Dendritic cell treated with granulocyte-macrophage colony-stimulating factor and Interleukin-4, amounts not matched to agents 40 ng/mL and 50 ng/mL, for 4 days (primary cell): ENCODE measurements around the gene JADE1.
A peak's percentile ranks its signal among the peaks of the same experiment; 100 is the strongest.

Experiments
- H3K27ac Mint-ChIP-seq: one replicate; pipeline ENCODE4 v1.8.0; 2022; ENCODE audit warnings: mild to moderate bottlenecking, mixed read lengths
- H3K27me3 Mint-ChIP-seq: one replicate; pipeline ENCODE4 v1.8.0; 2022; ENCODE audit warnings: mild to moderate bottlenecking, mixed read lengths
- H3K36me3 Mint-ChIP-seq: one replicate; pipeline ENCODE4 v1.8.0; 2022; ENCODE audit warnings: low read depth, mixed read lengths
- H3K4me1 Mint-ChIP-seq: one replicate; pipeline ENCODE4 v1.8.0; 2022; ENCODE audit warnings: low read depth, mixed read lengths
- H3K4me3 Mint-ChIP-seq: one replicate; pipeline ENCODE4 v1.8.0; 2022; ENCODE audit warnings: mild to moderate bottlenecking, moderate library complexity, mixed read lengths
- H3K9me3 Mint-ChIP-seq: one replicate; pipeline ENCODE4 v1.8.0; 2022; ENCODE audit warnings: mixed read lengths
- intact Hi-C: fragments of 100-400 bp; cut with micrococcal nuclease; formaldehyde crosslinking; loops from one replicate; pipeline ENCODE4 v1.15.0; 2022

The JADE1 gene

DNA sequence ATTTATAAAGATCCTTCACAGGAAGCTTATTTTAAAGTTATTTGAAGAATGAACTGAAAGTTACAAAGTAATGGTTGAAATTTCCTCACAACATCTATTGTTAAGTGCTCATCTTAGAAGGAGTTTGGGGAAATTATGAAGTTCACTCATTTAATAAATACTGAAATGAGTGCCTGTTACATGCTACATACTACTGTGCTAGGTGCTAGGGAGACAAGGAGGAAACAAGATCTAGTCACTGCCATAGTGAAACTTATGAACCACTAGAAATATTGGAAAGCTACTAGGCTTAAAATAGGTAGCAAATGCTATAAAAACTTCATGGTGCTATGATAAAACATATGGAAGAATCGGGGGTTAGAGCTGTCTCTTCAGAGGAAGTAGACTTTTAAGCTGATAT, 97.1 kb downstream of the JADE1 start:
- intact Hi-C loops = no loop called here
- Mint-ChIP-seq H3K9me3 (no peaks in the 10 kb centered on the region), H3K4me3 (no peak overlapping the region), H3K4me1 (peaks cover 16% of the 10 kb centered on the region), H3K27me3 (no peaks in the 10 kb centered on the region), H3K27ac (peak overlapping the region; percentile 19), H3K36me3 (no peaks in the 10 kb centered on the region)

DNA sequence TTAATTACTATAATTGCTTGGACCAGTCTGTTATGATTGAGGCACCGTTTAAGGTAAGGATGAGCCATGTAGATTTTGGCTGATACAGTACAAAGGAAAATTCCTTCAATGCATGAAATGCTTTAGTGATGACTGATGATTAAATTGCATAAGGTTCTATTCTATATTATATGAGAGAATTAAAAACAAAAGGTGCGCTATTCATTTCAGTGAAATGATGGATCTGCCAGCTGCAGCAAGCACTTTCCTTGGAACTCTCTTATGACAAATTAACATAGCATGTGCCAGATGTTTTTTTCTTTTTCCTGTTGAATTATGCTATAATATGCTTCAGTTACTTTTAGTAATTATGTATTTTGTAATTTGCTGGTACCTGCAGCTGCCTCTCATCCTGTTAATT, 98.5 kb downstream of the JADE1 start:
- intact Hi-C loops = no loop called here
- Mint-ChIP-seq H3K27ac (no peak overlapping the region), H3K27me3 (no peaks in the 10 kb centered on the region), H3K4me3 (no peak overlapping the region), H3K9me3 (no peaks in the 10 kb centered on the region), H3K36me3 (no peaks in the 10 kb centered on the region), H3K4me1 (peaks cover 18% of the 10 kb centered on the region)

DNA sequence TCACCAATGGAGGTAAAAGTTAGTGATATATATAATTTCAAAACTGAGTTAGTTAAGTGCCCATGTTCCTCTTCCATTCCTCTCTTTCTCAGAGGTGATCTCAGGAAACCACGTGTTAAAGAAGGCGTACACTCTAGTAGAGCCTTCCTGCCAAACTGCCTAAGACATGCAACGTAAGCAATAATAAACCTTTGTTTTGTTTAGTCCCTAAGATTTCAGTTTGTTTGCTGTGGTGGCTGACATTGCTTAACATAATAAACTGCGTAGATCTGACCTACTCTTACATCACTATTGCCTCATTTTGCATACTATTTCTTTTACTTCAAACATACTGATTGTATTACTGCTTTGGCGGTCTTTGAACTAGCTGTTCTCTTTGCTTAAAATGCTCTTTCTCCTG, 99.2 kb downstream of the JADE1 start:
- peaks cover 26% of the 10 kb centered on the region for H3K4me1 Mint-ChIP-seq
- no peak overlapping the region for H3K27ac Mint-ChIP-seq
- no peak overlapping the region for H3K4me3 Mint-ChIP-seq

GRCh38 chr4:128913228-128913627, 103.7 kb downstream of the JADE1 start:
- H3K36me3 Mint-ChIP-seq = no peaks in the 10 kb centered on the region
- H3K4me3 Mint-ChIP-seq = no peak overlapping the region
- H3K27ac Mint-ChIP-seq = peak overlapping the region; percentile 51
- intact Hi-C loops = no loop called here
- no peaks in the 10 kb centered on the region for H3K27me3 Mint-ChIP-seq
- no peaks in the 10 kb centered on the region for H3K9me3 Mint-ChIP-seq
- H3K4me1 Mint-ChIP-seq = peaks cover 41% of the 10 kb centered on the region

More for the DNA sequence above, 99.2 kb downstream of the JADE1 start:
- intact Hi-C loops = no loop called here
- Mint-ChIP-seq H3K36me3 (no peaks in the 10 kb centered on the region), H3K9me3 (no peaks in the 10 kb centered on the region), H3K27me3 (no peaks in the 10 kb centered on the region)

DNA sequence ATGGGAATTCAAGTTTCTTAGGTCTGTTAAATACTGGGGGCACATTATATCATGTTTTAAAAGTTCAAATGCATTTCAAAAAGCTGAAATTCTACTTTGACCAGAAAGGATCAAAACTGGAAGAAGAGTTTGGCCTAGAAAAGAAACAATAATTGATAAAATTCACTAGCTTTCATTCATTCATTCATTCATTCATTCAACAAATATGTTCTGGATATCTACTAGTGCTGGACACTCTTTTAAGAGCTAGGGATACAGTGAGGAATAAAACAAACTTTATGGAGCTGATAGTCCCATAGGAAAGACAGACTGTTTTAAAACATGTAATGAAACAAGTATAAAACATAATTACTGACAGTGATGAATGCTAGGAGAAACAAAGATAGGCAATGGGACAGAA, 106.0 kb downstream of the JADE1 start:
- Mint-ChIP-seq H3K4me1 (peaks cover 38% of the 10 kb centered on the region), H3K27me3 (no peaks in the 10 kb centered on the region), H3K27ac (no peak overlapping the region), H3K36me3 (peaks cover 8% of the 10 kb centered on the region), H3K4me3 (no peak overlapping the region), H3K9me3 (no peaks in the 10 kb centered on the region)
- intact Hi-C loops = loop anchor here (5.0 kb wide), 1 partner anchor 177 kb away; the partner anchor contains the start of gene SCLT1

- Mint-ChIP-seq H3K4me3 (peak overlapping the region; percentile 34), H3K4me1 (peaks cover 38% of the 10 kb centered on the region), H3K27ac (peak overlapping the region; percentile 74), H3K36me3 (peaks cover 8% of the 10 kb centered on the region), H3K9me3 (no peaks in the 10 kb centered on the region), H3K27me3 (no peaks in the 10 kb centered on the region)
- intact Hi-C loops = loop anchor here (5.0 kb wide), 1 partner anchor 175 kb away; the partner anchor contains the start of gene SCLT1
Observed at GRCh38 chr4:128916832-128917231, 107.3 kb downstream of the JADE1 start.

- H3K4me3 Mint-ChIP-seq = no peak overlapping the region
- H3K27ac Mint-ChIP-seq = no peak overlapping the region
- H3K36me3 Mint-ChIP-seq = peaks cover 8% of the 10 kb centered on the region
- intact Hi-C loops = loop anchor here (5.0 kb wide), 1 partner anchor 175 kb away; the partner anchor contains the start of gene SCLT1
- H3K27me3 Mint-ChIP-seq = no peaks in the 10 kb centered on the region
- no peaks in the 10 kb centered on the region for H3K9me3 Mint-ChIP-seq
- H3K4me1 Mint-ChIP-seq = peaks cover 37% of the 10 kb centered on the region
Observed at GRCh38 chr4:128917781-128918180, 108.3 kb downstream of the JADE1 start.

GRCh38 chr4:128921954-128922353, 112.5 kb downstream of the JADE1 start:
- Mint-ChIP-seq H3K27me3 (no peaks in the 10 kb centered on the region), H3K4me3 (no peak overlapping the region), H3K9me3 (no peaks in the 10 kb centered on the region), H3K36me3 (peaks cover 23% of the 10 kb centered on the region), H3K27ac (no peak overlapping the region), H3K4me1 (peaks cover 20% of the 10 kb centered on the region)
- intact Hi-C loops = no loop called here
